GM23338 (cell line): ENCODE results near the gene TENM4. TPM values are rescaled to one million over a fixed set of nuclear protein-coding genes. Genes with fewer than 3 reads are reported as not detected.

Experiments
- ATAC-seq: fragments of 200-7000 bp; cut with Tn5 transposase; 3 replicates; pipeline ENCODE4 v1.9.1; 2020
- DNase-seq: peaks from one replicate; pipeline ENCODE4 v3.0.0-alpha.2; 2015; ENCODE audit warnings: low spot score
- H2AFZ ChIP-seq: fragments of 200-600 bp; sonication (generic); 2 replicates; pipeline ENCODE4 v1.8.0; 2016; ENCODE audit warnings: antibody characterized with exemption, mild to moderate bottlenecking, moderate library complexity
- H3F3A ChIP-seq: fragments of 200-600 bp; sonication (generic); replicated peaks from 2 replicates; pipeline ENCODE4 v1.8.0; 2017; ENCODE audit warnings: antibody characterized with exemption, mixed run types, low read depth
- H3K27ac ChIP-seq: fragments of 200-600 bp; sonication (generic); 2 replicates; pipeline ENCODE4 v1.6.1; 2016; ENCODE audit warnings: low read depth
- H3K27me3 ChIP-seq: fragments of 200-600 bp; sonication (generic); 2 replicates; pipeline ENCODE4 v1.8.0; 2016; ENCODE audit warnings: mild to moderate bottlenecking, mixed run types, moderate library complexity; ENCODE audit not compliant: insufficient read depth
- H3K36me3 ChIP-seq: fragments of 200-600 bp; sonication (generic); 2 replicates; pipeline ENCODE4 v1.8.0; 2016; ENCODE audit warnings: mild to moderate bottlenecking; ENCODE audit not compliant: insufficient read depth
- H3K4me1 ChIP-seq: fragments of 200-600 bp; sonication (generic); 2 replicates; pipeline ENCODE4 v1.8.0; 2016; ENCODE audit warnings: mild to moderate bottlenecking, moderate library complexity; ENCODE audit not compliant: insufficient read depth
- H3K4me2 ChIP-seq: fragments of 200-600 bp; sonication (generic); 2 replicates; pipeline ENCODE4 v1.7.1; 2017; ENCODE audit warnings: mixed run types
- H3K4me3 ChIP-seq: fragments of 200-600 bp; sonication (generic); 2 replicates; pipeline ENCODE4 v1.6.1; 2016; ENCODE audit warnings: mixed run types
- H3K79me2 ChIP-seq: fragments of 200-600 bp; sonication (generic); replicated peaks from 2 replicates; pipeline ENCODE4 v1.8.0; 2017; ENCODE audit warnings: mild to moderate bottlenecking; ENCODE audit not compliant: insufficient read depth
- H3K9me2 ChIP-seq: fragments of 200-600 bp; sonication (generic); 2 replicates; pipeline ENCODE4 v1.8.0; 2017; ENCODE audit not compliant: insufficient read depth
- H4K20me1 ChIP-seq: fragments of 200-600 bp; sonication (generic); replicated peaks from 2 replicates; pipeline ENCODE4 v1.8.0; 2017; ENCODE audit warnings: mild to moderate bottlenecking; ENCODE audit not compliant: insufficient read depth
- H3K27ac Mint-ChIP-seq: 2 replicates; pipeline ENCODE4 v1.8.0; 2020; ENCODE audit warnings: inconsistent platforms, mild to moderate bottlenecking, moderate library complexity, mixed read lengths
- H3K27me3 Mint-ChIP-seq: 3 replicates; pipeline ENCODE4 v1.8.0; 2022; ENCODE audit warnings: low read depth, mild to moderate bottlenecking, moderate library complexity, mixed read lengths, inconsistent platforms; ENCODE audit not compliant: insufficient read depth, poor library complexity
- H3K36me3 Mint-ChIP-seq: 3 replicates; pipeline ENCODE4 v1.8.0; 2021; ENCODE audit warnings: low read depth, mild to moderate bottlenecking, inconsistent platforms, moderate library complexity, mixed read lengths
- H3K4me1 Mint-ChIP-seq: 3 replicates; pipeline ENCODE4 v1.8.0; 2020; ENCODE audit warnings: mild to moderate bottlenecking, inconsistent platforms, mixed read lengths
- H3K4me3 Mint-ChIP-seq: 3 replicates; pipeline ENCODE4 v1.8.0; 2021; ENCODE audit warnings: moderate library complexity, mild to moderate bottlenecking, inconsistent platforms, mixed read lengths
- H3K9me3 Mint-ChIP-seq: 3 replicates; pipeline ENCODE4 v1.8.0; 2020; ENCODE audit warnings: moderate library complexity, mild to moderate bottlenecking, inconsistent platforms, mixed read lengths
- CREB1 ChIP-seq: fragments of 250-450 bp; sonication (Bioruptor Pico); IDR thresholded peaks from 2 replicates; pipeline ENCODE4 v1.5.0; 2020; ENCODE audit warnings: low read depth, mild to moderate bottlenecking, moderate library complexity
- EZH2 ChIP-seq: fragments of 200-600 bp; sonication (generic); IDR thresholded peaks from one replicate; pipeline ENCODE4 v1.8.0; 2017; ENCODE audit warnings: antibody characterized with exemption, mild to moderate bottlenecking, low read depth; ENCODE audit not compliant: unreplicated experiment
- JUNB ChIP-seq: IDR thresholded peaks from one replicate; pipeline ENCODE4 v1.6.1; 2016; ENCODE audit warnings: antibody characterized with exemption; ENCODE audit not compliant: unreplicated experiment
- NANOG ChIP-seq: IDR thresholded peaks from 2 replicates; pipeline ENCODE4 v1.6.1; 2016; ENCODE audit warnings: antibody characterized with exemption, borderline replicate concordance
- STAT1 ChIP-seq: IDR thresholded peaks from one replicate; pipeline ENCODE4 v1.6.1; 2016; ENCODE audit warnings: antibody characterized with exemption; ENCODE audit not compliant: unreplicated experiment
- ZNF331 ChIP-seq: fragments of 250-450 bp; sonication (Bioruptor Pico); IDR thresholded peaks from 2 replicates; pipeline ENCODE4 v1.5.0; 2020; ENCODE audit warnings: low read depth, mild to moderate bottlenecking, moderate library complexity
- polyA plus RNA-seq: library from polyadenylated mRNA; unstranded; fragments of >200 nt; fragmentation: Nextera tagmentation; extraction: Ambion mirVana; gene quantifications from 2 replicates; pipeline ENCODE4 v1.2.1, GENCODE V29; 2016
- total RNA-seq: library from RNA; depleted of rRNA; stranded (reverse); fragments of >200 nt; shearing (Covaris generic); gene quantifications from 2 replicates; pipeline ENCODE4 v1.2.3, GENCODE V29; 2014
- TF ChIP-seq, protein P1 (sequence below): fragments of 250-450 bp; sonication (Bioruptor Pico); IDR thresholded peaks from 2 replicates; pipeline ENCODE4 v1.5.0; 2020; ENCODE audit warnings: mild to moderate bottlenecking, moderate library complexity
- TF ChIP-seq, protein P2 (sequence below): IDR thresholded peaks from 2 replicates; pipeline ENCODE4 v1.6.1; 2016; ENCODE audit warnings: antibody characterized with exemption
- TF ChIP-seq, protein P3 (sequence below), 2 experiments: fragments of 200-600 bp in 1 of 2; sonication (generic) in 1 of 2; conservative IDR thresholded peaks; 2 replicates each; pipeline versions ENCODE4 v1.5.1 to v1.6.1; 2016 to 2017; ENCODE audit warnings: antibody characterized with exemption in 2 of 2, low read depth in 2 of 2, mild to moderate bottlenecking in 2 of 2, moderate library complexity in 1 of 2

The TENM4 gene
- total and polyA plus RNA-seq, 2 experiments from 2014 or later: 7.3 TPM

DNA sequence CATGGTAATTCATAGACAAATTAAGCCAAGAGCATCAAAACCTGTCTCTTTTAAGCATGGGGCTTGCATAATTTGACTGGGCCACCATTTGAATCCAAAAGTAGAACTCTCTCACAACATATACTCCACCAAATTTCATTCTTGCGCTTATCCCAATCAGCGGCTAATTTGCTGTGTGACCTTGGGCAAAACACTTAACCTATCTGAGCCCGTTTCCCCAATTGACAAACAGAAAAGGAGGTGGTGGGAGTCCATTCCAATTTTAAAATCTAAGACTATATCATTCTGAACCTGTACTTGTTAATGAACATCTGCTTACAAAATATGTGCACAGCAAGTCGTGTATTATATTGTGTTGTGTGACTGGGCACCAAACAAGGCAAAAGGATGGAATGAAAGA, 528.1 kb downstream of the TENM4 start (continued):
- TF ChIP-seq, protein P1, sequence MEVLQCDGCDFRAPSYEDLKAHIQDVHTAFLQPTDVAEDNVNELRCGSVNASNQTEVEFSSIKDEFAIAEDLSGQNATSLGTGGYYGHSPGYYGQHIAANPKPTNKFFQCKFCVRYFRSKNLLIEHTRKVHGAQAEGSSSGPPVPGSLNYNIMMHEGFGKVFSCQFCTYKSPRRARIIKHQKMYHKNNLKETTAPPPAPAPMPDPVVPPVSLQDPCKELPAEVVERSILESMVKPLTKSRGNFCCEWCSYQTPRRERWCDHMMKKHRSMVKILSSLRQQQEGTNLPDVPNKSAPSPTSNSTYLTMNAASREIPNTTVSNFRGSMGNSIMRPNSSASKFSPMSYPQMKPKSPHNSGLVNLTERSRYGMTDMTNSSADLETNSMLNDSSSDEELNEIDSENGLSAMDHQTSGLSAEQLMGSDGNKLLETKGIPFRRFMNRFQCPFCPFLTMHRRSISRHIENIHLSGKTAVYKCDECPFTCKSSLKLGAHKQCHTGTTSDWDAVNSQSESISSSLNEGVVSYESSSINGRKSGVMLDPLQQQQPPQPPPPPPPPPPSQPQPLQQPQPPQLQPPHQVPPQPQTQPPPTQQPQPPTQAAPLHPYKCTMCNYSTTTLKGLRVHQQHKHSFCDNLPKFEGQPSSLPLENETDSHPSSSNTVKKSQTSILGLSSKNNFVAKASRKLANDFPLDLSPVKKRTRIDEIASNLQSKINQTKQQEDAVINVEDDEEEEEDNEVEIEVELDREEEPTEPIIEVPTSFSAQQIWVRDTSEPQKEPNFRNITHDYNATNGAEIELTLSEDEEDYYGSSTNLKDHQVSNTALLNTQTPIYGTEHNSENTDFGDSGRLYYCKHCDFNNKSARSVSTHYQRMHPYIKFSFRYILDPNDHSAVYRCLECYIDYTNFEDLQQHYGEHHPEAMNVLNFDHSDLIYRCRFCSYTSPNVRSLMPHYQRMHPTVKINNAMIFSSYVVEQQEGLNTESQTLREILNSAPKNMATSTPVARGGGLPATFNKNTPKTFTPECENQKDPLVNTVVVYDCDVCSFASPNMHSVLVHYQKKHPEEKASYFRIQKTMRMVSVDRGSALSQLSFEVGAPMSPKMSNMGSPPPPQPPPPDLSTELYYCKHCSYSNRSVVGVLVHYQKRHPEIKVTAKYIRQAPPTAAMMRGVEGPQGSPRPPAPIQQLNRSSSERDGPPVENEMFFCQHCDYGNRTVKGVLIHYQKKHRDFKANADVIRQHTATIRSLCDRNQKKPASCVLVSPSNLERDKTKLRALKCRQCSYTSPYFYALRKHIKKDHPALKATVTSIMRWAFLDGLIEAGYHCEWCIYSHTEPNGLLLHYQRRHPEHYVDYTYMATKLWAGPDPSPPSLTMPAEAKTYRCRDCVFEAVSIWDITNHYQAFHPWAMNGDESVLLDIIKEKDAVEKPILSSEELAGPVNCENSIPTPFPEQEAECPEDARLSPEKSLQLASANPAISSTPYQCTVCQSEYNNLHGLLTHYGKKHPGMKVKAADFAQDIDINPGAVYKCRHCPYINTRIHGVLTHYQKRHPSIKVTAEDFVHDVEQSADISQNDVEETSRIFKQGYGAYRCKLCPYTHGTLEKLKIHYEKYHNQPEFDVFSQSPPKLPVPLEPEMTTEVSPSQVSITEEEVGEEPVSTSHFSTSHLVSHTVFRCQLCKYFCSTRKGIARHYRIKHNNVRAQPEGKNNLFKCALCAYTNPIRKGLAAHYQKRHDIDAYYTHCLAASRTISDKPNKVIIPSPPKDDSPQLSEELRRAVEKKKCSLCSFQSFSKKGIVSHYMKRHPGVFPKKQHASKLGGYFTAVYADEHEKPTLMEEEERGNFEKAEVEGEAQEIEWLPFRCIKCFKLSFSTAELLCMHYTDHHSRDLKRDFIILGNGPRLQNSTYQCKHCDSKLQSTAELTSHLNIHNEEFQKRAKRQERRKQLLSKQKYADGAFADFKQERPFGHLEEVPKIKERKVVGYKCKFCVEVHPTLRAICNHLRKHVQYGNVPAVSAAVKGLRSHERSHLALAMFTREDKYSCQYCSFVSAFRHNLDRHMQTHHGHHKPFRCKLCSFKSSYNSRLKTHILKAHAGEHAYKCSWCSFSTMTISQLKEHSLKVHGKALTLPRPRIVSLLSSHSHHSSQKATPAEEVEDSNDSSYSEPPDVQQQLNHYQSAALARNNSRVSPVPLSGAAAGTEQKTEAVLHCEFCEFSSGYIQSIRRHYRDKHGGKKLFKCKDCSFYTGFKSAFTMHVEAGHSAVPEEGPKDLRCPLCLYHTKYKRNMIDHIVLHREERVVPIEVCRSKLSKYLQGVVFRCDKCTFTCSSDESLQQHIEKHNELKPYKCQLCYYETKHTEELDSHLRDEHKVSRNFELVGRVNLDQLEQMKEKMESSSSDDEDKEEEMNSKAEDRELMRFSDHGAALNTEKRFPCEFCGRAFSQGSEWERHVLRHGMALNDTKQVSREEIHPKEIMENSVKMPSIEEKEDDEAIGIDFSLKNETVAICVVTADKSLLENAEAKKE (CRISPR knock-in tag): no peak
- TF ChIP-seq, protein P2, sequence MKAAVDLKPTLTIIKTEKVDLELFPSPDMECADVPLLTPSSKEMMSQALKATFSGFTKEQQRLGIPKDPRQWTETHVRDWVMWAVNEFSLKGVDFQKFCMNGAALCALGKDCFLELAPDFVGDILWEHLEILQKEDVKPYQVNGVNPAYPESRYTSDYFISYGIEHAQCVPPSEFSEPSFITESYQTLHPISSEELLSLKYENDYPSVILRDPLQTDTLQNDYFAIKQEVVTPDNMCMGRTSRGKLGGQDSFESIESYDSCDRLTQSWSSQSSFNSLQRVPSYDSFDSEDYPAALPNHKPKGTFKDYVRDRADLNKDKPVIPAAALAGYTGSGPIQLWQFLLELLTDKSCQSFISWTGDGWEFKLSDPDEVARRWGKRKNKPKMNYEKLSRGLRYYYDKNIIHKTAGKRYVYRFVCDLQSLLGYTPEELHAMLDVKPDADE: no peak
- TF ChIP-seq, protein P3, sequence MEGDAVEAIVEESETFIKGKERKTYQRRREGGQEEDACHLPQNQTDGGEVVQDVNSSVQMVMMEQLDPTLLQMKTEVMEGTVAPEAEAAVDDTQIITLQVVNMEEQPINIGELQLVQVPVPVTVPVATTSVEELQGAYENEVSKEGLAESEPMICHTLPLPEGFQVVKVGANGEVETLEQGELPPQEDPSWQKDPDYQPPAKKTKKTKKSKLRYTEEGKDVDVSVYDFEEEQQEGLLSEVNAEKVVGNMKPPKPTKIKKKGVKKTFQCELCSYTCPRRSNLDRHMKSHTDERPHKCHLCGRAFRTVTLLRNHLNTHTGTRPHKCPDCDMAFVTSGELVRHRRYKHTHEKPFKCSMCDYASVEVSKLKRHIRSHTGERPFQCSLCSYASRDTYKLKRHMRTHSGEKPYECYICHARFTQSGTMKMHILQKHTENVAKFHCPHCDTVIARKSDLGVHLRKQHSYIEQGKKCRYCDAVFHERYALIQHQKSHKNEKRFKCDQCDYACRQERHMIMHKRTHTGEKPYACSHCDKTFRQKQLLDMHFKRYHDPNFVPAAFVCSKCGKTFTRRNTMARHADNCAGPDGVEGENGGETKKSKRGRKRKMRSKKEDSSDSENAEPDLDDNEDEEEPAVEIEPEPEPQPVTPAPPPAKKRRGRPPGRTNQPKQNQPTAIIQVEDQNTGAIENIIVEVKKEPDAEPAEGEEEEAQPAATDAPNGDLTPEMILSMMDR (conservative IDR thresholded peaks at IDR 0.05; ENCODE audit: low read depth in 2 of 2): no peak
- TF ChIP-seq CREB1 (CRISPR knock-in tag) (no peak), EZH2 (no peak)

DNA sequence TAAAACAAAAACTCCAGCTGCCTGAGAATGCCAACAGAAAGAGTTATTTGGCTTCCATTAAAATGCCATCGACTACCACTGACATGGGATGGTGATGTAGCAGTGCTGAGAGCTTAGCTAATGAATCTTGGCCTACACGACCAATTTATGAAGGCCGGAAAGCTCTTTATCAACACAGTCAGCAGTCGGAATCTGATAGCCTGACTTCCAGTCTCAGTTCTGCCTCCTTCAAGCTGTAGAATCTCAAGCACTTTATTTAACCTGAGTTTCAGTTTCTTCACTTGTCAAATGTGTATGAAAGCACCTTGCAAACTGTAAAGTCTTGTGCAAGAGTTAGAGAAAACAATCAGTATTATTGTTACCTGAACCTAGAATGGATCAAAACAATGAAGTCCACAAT, 530.5 kb downstream of the TENM4 start:
- no peak overlapping the region for H3K27ac Mint-ChIP-seq
- Histone ChIP-seq H3K27ac (no peak overlapping the region), H3K36me3 (no peaks in the 10 kb centered on the region), H3F3A (no peaks in the 10 kb centered on the region), H2AFZ (no peak overlapping the region), H4K20me1 (no peaks in the 10 kb centered on the region), H3K4me1 (no peaks in the 10 kb centered on the region), H3K9me2 (no peaks in the 10 kb centered on the region), H3K4me2 (no peak overlapping the region), H3K27me3 (no peaks in the 10 kb centered on the region), H3K4me3 (no peak overlapping the region), H3K79me2 (no peaks in the 10 kb centered on the region)
- no peak overlapping the region for H3K4me3 Mint-ChIP-seq
- H3K36me3 Mint-ChIP-seq: no peaks in the 10 kb centered on the region
- no peaks in the 10 kb centered on the region for H3K9me3 Mint-ChIP-seq
- peaks cover 12% of the 10 kb centered on the region for H3K4me1 Mint-ChIP-seq
- no peak for ATAC-seq
- H3K27me3 Mint-ChIP-seq: peaks cover 9% of the 10 kb centered on the region
- no peak for DNase-seq
- TF ChIP-seq STAT1 (no peak), ZNF331 (CRISPR knock-in tag) (no peak), NANOG (no peak), JUNB (no peak)
- TF ChIP-seq, protein P3 (conservative IDR thresholded peaks at IDR 0.05; ENCODE audit: low read depth in 2 of 2): no peak
- TF ChIP-seq, protein P2: no peak
